ENCODE results near the gene GPR89B.
"Not testable (repeated sequence)": the region's sequence is repeated elsewhere in the genome, so short reads cannot be mapped to it uniquely, and the experiment has no call there.

Gene GPR89B

GRCh38 chr1:147978896-147979651 lies 50.9 kb downstream of the GPR89B start:
- not testable (repeated sequence) for H3K9me3 ChIP-seq (ENCODE audit: insufficient read depth, low read depth, low read length); H3K4me1 ChIP-seq (ENCODE audit: insufficient read depth, low read length, poor library complexity, severe bottlenecking); H3K36me3 ChIP-seq (ENCODE audit: insufficient read depth, low read length); H3K9me2 ChIP-seq (replicated peaks; ENCODE audit: low read depth, low read length); H3K79me2 ChIP-seq (ENCODE audit: insufficient read depth, low read length); H3K27me3 ChIP-seq (ENCODE audit: insufficient read depth, low read length, poor library complexity, severe bottlenecking); H3K4me3 ChIP-seq (ENCODE audit: low read length, poor library complexity, severe bottlenecking); H3F3A ChIP-seq (ENCODE audit: low read depth); H3K9ac ChIP-seq (ENCODE audit: low read depth, low read length, poor library complexity, severe bottlenecking); H4K20me1 ChIP-seq (ENCODE audit: insufficient read depth, low read length, poor library complexity, severe bottlenecking); H2AFZ ChIP-seq (ENCODE audit: low read length); H3K4me2 ChIP-seq (ENCODE audit: low read depth, low read length, poor library complexity, severe bottlenecking)

DNA sequence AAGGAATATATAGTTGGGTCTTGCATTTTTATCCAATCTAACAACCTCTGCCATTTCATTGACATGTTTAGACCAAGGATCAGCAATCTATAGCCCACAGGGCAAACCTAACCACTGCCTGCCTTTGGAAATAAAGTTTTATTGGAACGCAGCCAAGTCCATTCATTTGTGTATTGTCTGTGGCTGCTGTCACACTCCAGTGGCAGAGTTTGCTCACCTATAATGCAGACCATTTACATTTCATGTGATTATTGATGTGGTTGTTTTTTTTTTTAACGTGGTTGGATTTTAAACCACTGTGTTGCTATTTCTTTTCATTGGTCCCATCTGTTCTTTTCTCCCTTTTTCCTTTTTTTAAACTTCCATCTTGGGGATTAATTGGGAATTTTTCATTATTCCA lies 57.2 kb downstream of the GPR89B start:
- not testable (repeated sequence) for H3K4me3 ChIP-seq (ENCODE audit: low read length, poor library complexity, severe bottlenecking); H3K4me2 ChIP-seq (ENCODE audit: low read depth, low read length, poor library complexity, severe bottlenecking)

DNA sequence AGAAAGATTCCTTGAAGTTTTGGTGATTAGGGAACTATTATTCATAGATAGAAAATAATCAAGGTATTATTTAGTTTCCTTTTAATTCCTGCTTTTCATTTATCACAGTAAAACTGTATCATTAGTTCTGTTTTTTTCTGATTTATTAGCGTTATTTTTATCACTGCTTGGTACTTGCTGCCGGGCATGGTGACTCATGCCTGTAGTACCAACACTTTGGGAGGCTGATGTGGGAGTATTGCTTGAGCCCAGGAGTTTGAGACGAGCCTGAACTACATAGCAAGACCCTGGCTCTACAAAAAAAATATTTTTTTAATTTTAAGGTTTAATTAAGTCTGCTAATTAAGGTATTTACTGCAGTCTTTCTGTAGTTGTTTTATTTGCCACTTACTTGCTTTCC lies 59.7 kb downstream of the GPR89B start:
- not testable (repeated sequence) for H3K4me2 ChIP-seq (ENCODE audit: low read depth, low read length, poor library complexity, severe bottlenecking); H4K20me1 ChIP-seq (ENCODE audit: insufficient read depth, low read length, poor library complexity, severe bottlenecking); H3K9me3 ChIP-seq (ENCODE audit: insufficient read depth, low read depth, low read length); H3K27me3 ChIP-seq (ENCODE audit: insufficient read depth, low read length, poor library complexity, severe bottlenecking); H3K36me3 ChIP-seq (ENCODE audit: insufficient read depth, low read length); H2AFZ ChIP-seq (ENCODE audit: low read length); H3K9ac ChIP-seq (ENCODE audit: low read depth, low read length, poor library complexity, severe bottlenecking); H3K79me2 ChIP-seq (ENCODE audit: insufficient read depth, low read length); H3K4me1 ChIP-seq (ENCODE audit: insufficient read depth, low read length, poor library complexity, severe bottlenecking); H3F3A ChIP-seq (ENCODE audit: low read depth); H3K9me2 ChIP-seq (replicated peaks; ENCODE audit: low read depth, low read length); H3K4me3 ChIP-seq (ENCODE audit: low read length, poor library complexity, severe bottlenecking)

More for the DNA sequence above, 57.2 kb downstream of the GPR89B start:
- H3K4me1 ChIP-seq (ENCODE audit: insufficient read depth, low read length, poor library complexity, severe bottlenecking); H3K27me3 ChIP-seq (ENCODE audit: insufficient read depth, low read length, poor library complexity, severe bottlenecking); H3K79me2 ChIP-seq (ENCODE audit: insufficient read depth, low read length); H3K36me3 ChIP-seq (ENCODE audit: insufficient read depth, low read length); H2AFZ ChIP-seq (ENCODE audit: low read length); H3K9me2 ChIP-seq (replicated peaks; ENCODE audit: low read depth, low read length); H4K20me1 ChIP-seq (ENCODE audit: insufficient read depth, low read length, poor library complexity, severe bottlenecking); H3K9ac ChIP-seq (ENCODE audit: low read depth, low read length, poor library complexity, severe bottlenecking); H3K9me3 ChIP-seq (ENCODE audit: insufficient read depth, low read depth, low read length); H3F3A ChIP-seq (ENCODE audit: low read depth): not testable (repeated sequence)

DNA sequence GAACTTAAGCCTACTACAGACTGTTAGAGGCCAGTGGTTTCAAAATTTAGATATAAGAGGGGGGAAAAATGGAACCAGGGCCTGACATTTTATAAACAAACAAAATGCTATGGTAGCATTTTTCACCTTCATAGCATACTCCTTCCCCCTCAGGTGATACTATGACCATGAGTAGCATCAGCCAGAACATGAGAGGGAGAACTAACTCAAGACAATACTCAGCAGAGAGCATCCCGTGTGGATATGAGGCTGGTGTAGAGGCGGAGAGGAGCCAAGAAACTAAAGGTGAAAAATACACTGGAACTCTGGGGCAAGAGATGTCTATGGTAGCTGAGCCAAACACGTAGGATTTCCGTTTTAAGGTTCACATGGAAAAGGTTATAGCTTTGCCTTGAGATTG lies 64.7 kb downstream of the GPR89B start:
- not testable (repeated sequence) for H3F3A ChIP-seq (ENCODE audit: low read depth); H2AFZ ChIP-seq (ENCODE audit: low read length); H3K9me2 ChIP-seq (replicated peaks; ENCODE audit: low read depth, low read length); H3K9ac ChIP-seq (ENCODE audit: low read depth, low read length, poor library complexity, severe bottlenecking); H3K27me3 ChIP-seq (ENCODE audit: insufficient read depth, low read length, poor library complexity, severe bottlenecking); H3K9me3 ChIP-seq (ENCODE audit: insufficient read depth, low read depth, low read length); H3K4me3 ChIP-seq (ENCODE audit: low read length, poor library complexity, severe bottlenecking); H3K79me2 ChIP-seq (ENCODE audit: insufficient read depth, low read length); H3K36me3 ChIP-seq (ENCODE audit: insufficient read depth, low read length); H3K4me2 ChIP-seq (ENCODE audit: low read depth, low read length, poor library complexity, severe bottlenecking); H3K4me1 ChIP-seq (ENCODE audit: insufficient read depth, low read length, poor library complexity, severe bottlenecking); H4K20me1 ChIP-seq (ENCODE audit: insufficient read depth, low read length, poor library complexity, severe bottlenecking)

GRCh38 chr1:147993400-147993799 lies 65.2 kb downstream of the GPR89B start:
- not testable (repeated sequence) for H3K36me3 ChIP-seq (ENCODE audit: insufficient read depth, low read length); H3K4me3 ChIP-seq (ENCODE audit: low read length, poor library complexity, severe bottlenecking); H3K27me3 ChIP-seq (ENCODE audit: insufficient read depth, low read length, poor library complexity, severe bottlenecking); H2AFZ ChIP-seq (ENCODE audit: low read length); H3F3A ChIP-seq (ENCODE audit: low read depth); H4K20me1 ChIP-seq (ENCODE audit: insufficient read depth, low read length, poor library complexity, severe bottlenecking); H3K79me2 ChIP-seq (ENCODE audit: insufficient read depth, low read length); H3K9ac ChIP-seq (ENCODE audit: low read depth, low read length, poor library complexity, severe bottlenecking); H3K9me2 ChIP-seq (replicated peaks; ENCODE audit: low read depth, low read length); H3K4me1 ChIP-seq (ENCODE audit: insufficient read depth, low read length, poor library complexity, severe bottlenecking); H3K4me2 ChIP-seq (ENCODE audit: low read depth, low read length, poor library complexity, severe bottlenecking); H3K9me3 ChIP-seq (ENCODE audit: insufficient read depth, low read depth, low read length)

- not testable (repeated sequence) for H3K9me3 ChIP-seq (ENCODE audit: insufficient read depth, low read depth, low read length); H2AFZ ChIP-seq (ENCODE audit: low read length); H3K36me3 ChIP-seq (ENCODE audit: insufficient read depth, low read length); H3K9me2 ChIP-seq (replicated peaks; ENCODE audit: low read depth, low read length); H3K4me1 ChIP-seq (ENCODE audit: insufficient read depth, low read length, poor library complexity, severe bottlenecking); H3K27me3 ChIP-seq (ENCODE audit: insufficient read depth, low read length, poor library complexity, severe bottlenecking); H3K9ac ChIP-seq (ENCODE audit: low read depth, low read length, poor library complexity, severe bottlenecking); H3F3A ChIP-seq (ENCODE audit: low read depth); H3K4me3 ChIP-seq (ENCODE audit: low read length, poor library complexity, severe bottlenecking); H4K20me1 ChIP-seq (ENCODE audit: insufficient read depth, low read length, poor library complexity, severe bottlenecking); H3K4me2 ChIP-seq (ENCODE audit: low read depth, low read length, poor library complexity, severe bottlenecking); H3K79me2 ChIP-seq (ENCODE audit: insufficient read depth, low read length)
These were observed 65.8 kb downstream of the GPR89B start for GRCh38 chr1:147993825-147994615.

DNA sequence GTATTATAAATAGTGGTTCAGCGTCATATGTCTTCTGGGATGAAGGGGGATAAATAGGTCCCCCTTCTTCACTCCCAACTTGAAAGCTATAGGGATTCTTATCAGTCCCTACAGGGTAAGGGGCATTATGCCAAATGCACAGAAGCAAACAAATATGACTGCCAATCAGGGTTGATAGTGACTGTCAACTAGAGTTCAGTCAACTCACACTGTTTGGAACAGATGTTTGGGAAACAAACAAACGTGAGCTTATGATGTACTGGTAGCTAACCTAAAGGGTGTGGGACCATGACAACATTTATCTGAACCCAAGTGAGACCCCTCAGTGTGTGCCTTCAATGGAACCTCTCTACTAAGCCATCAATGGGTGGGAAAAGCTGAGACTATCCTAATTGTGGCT lies 67.9 kb downstream of the GPR89B start:
- not testable (repeated sequence) for H3K4me3 ChIP-seq (ENCODE audit: low read length, poor library complexity, severe bottlenecking); H3F3A ChIP-seq (ENCODE audit: low read depth); H3K9ac ChIP-seq (ENCODE audit: low read depth, low read length, poor library complexity, severe bottlenecking); H4K20me1 ChIP-seq (ENCODE audit: insufficient read depth, low read length, poor library complexity, severe bottlenecking); H3K4me2 ChIP-seq (ENCODE audit: low read depth, low read length, poor library complexity, severe bottlenecking); H3K36me3 ChIP-seq (ENCODE audit: insufficient read depth, low read length); H3K4me1 ChIP-seq (ENCODE audit: insufficient read depth, low read length, poor library complexity, severe bottlenecking); H3K79me2 ChIP-seq (ENCODE audit: insufficient read depth, low read length); H3K9me3 ChIP-seq (ENCODE audit: insufficient read depth, low read depth, low read length); H3K27me3 ChIP-seq (ENCODE audit: insufficient read depth, low read length, poor library complexity, severe bottlenecking); H2AFZ ChIP-seq (ENCODE audit: low read length); H3K9me2 ChIP-seq (replicated peaks; ENCODE audit: low read depth, low read length)

All from Loucy (cell line).